ENCODE data around the gene ROBO3. TPM values are rescaled to one million over a fixed set of nuclear protein-coding genes. Genes with fewer than 3 reads are reported as not detected.

The ROBO3 gene
- total and polyA plus RNA-seq, 2 donors (not counting 3 experiments of a cell fraction or from before 2014, with no cell fraction given) = 27.1 to 65.4 TPM

- Histone ChIP-seq H3K9ac (replicated peaks; ENCODE audit: extremely low read depth, insufficient read depth, low read length) (no peak overlapping the region), H3K27me3 (ENCODE audit: control insufficient read depth in 2 of 2, insufficient read depth in 2 of 2, low read length in 2 of 2) (peaks cover 67 to 79% of the 10 kb centered on the region in 2 experiments), H3K4me1 (ENCODE audit: control insufficient read depth, extremely low read depth, insufficient read depth, low read length) (peaks cover 10% of the 10 kb centered on the region), H3K27ac (ENCODE audit: insufficient read depth, low read depth, low read length) (no peak overlapping the region), H3K9me3 (replicated peaks; ENCODE audit: control insufficient read depth, insufficient read depth, low read length) (no peaks in the 10 kb centered on the region), H2AFZ (ENCODE audit: low read depth, low read length) (no peak overlapping the region), H3K4me3 (replicated peaks in 1 of 3; ENCODE audit: insufficient read depth in 1 of 3, low read depth in 1 of 3, low read length in 3 of 3) (no peak overlapping the region), H3K36me3 (ENCODE audit: control insufficient read depth in 2 of 2, extremely low read depth in 1 of 2, insufficient read depth in 2 of 2, low read length in 2 of 2) (no peaks in the 10 kb centered on the region), H3K79me2 (ENCODE audit: control insufficient read depth, insufficient read depth, low read length) (no peaks in the 10 kb centered on the region), H4K20me1 (replicated peaks; ENCODE audit: control insufficient read depth, extremely low read depth, insufficient read depth, low read length) (no peaks in the 10 kb centered on the region), H3K4me2 (ENCODE audit: insufficient read depth, low read length) (no peak overlapping the region), H3K9me1 (replicated peaks; ENCODE audit: control insufficient read depth, extremely low read depth, insufficient read depth, low read length) (no peaks in the 10 kb centered on the region)
- ChIA-PET CTCF (interaction anchor here (1.6 to 5.1 kb wide), 3 partner anchors 26 to 172 kb away, joined by 4 to 26 read pairs (median 8); no protein-coding TSS in a partner anchor), POLR2A (no interaction called here)
- BruUV-seq (replicated peaks) = no TSS peak
- FAIRE-seq (no peak), DNase-seq (ENCODE audit: low read depth, low spot score) (no peak)
- no peak for TF ChIP-seq EZH2 (IDR thresholded peaks at IDR 0.05; ENCODE audit: borderline replicate concordance, low read depth, low read length, severe bottlenecking)
- no peak for TF ChIP-seq JUN (IDR thresholded peaks at IDR 0.05; ENCODE audit: borderline replicate concordance, insufficient read depth, insufficient read length, low read depth)
- TF ChIP-seq, protein P1, sequence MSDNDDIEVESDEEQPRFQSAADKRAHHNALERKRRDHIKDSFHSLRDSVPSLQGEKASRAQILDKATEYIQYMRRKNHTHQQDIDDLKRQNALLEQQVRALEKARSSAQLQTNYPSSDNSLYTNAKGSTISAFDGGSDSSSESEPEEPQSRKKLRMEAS (IDR thresholded peaks at IDR 0.05; ENCODE audit: insufficient read depth, insufficient read length) = no peak
- no peak for TF ChIP-seq MYC (IDR thresholded peaks at IDR 0.05; ENCODE audit: low read depth, low read length)
- TF ChIP-seq POLR2AphosphoS5 (IDR thresholded peaks at IDR 0.05; ENCODE audit: insufficient read depth, low read depth, low read length) = no peak
- TF ChIP-seq FOS (IDR thresholded peaks at IDR 0.05; ENCODE audit: borderline replicate concordance, insufficient read depth, low read length) = no peak
- no peak for TF ChIP-seq GATA2 (IDR thresholded peaks at IDR 0.05; ENCODE audit: insufficient read depth, insufficient read length, low read depth, low read length)
- TF ChIP-seq, protein P2, sequence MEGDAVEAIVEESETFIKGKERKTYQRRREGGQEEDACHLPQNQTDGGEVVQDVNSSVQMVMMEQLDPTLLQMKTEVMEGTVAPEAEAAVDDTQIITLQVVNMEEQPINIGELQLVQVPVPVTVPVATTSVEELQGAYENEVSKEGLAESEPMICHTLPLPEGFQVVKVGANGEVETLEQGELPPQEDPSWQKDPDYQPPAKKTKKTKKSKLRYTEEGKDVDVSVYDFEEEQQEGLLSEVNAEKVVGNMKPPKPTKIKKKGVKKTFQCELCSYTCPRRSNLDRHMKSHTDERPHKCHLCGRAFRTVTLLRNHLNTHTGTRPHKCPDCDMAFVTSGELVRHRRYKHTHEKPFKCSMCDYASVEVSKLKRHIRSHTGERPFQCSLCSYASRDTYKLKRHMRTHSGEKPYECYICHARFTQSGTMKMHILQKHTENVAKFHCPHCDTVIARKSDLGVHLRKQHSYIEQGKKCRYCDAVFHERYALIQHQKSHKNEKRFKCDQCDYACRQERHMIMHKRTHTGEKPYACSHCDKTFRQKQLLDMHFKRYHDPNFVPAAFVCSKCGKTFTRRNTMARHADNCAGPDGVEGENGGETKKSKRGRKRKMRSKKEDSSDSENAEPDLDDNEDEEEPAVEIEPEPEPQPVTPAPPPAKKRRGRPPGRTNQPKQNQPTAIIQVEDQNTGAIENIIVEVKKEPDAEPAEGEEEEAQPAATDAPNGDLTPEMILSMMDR (IDR thresholded peaks at IDR 0.05; ENCODE audit: extremely low read depth in 1 of 2, insufficient read depth in 1 of 2, low read depth in 1 of 2, low read length in 2 of 2) = no peak
- no peak for TF ChIP-seq POLR2A (IDR thresholded peaks at IDR 0.05; ENCODE audit: low read depth, low read length)
- dilution Hi-C loops (cut with MboI; ENCODE audit: extremely low pct_ligation_motif_present, low sequenced_read_pairs) = no loop called here
- intact Hi-C loops (cut with micrococcal nuclease) = loop anchor here (2.0 kb wide), 1 partner anchor 58 kb away; no protein-coding TSS in a partner anchor
Measured at GRCh38 chr11:124840666-124841065, 24.6 kb upstream of the ROBO3 start.
